PC-9 (cell line): ENCODE results near the gene NPBWR2.

Experiments
- CTCF ChIP-seq: fragments of 200-600 bp; sonication (generic); conservative IDR thresholded peaks from 2 replicates; pipeline ENCODE4 v1.6.1; 2017; ENCODE audit warnings: mixed run types, antibody characterized with exemption, mild to moderate bottlenecking, moderate library complexity
- EZH2 ChIP-seq: fragments of 200-600 bp; sonication (generic); IDR thresholded peaks from 2 replicates; pipeline ENCODE4 v1.8.0; 2017; ENCODE audit warnings: antibody characterized with exemption, low read depth

- TF ChIP-seq CTCF (no peak), EZH2 (no peak)
Observed at GRCh38 chr20:64139199-64140060, 32.1 kb upstream of the NPBWR2 start.
